ENCODE results near the gene TAF4.

GRCh38 chr20:62040381-62040922 is 25.2 kb downstream of the TAF4 start:
- no peak for TF ChIP-seq POLR2A (IDR thresholded peaks at IDR 0.05)
- TF ChIP-seq, protein P1, sequence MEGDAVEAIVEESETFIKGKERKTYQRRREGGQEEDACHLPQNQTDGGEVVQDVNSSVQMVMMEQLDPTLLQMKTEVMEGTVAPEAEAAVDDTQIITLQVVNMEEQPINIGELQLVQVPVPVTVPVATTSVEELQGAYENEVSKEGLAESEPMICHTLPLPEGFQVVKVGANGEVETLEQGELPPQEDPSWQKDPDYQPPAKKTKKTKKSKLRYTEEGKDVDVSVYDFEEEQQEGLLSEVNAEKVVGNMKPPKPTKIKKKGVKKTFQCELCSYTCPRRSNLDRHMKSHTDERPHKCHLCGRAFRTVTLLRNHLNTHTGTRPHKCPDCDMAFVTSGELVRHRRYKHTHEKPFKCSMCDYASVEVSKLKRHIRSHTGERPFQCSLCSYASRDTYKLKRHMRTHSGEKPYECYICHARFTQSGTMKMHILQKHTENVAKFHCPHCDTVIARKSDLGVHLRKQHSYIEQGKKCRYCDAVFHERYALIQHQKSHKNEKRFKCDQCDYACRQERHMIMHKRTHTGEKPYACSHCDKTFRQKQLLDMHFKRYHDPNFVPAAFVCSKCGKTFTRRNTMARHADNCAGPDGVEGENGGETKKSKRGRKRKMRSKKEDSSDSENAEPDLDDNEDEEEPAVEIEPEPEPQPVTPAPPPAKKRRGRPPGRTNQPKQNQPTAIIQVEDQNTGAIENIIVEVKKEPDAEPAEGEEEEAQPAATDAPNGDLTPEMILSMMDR (IDR thresholded peaks at IDR 0.05): no peak

Data from testis (tissue), 2 donors.